HG03457 (cell line): ENCODE data around the gene DAPK2.

Experiments
- ATAC-seq: cut with Tn5 transposase; IDR thresholded peaks from one replicate; pipeline ENCODE4 v1.9.1; 2021; ENCODE audit warnings: moderate number of reproducible peaks; ENCODE audit not compliant: unreplicated experiment

DAPK2 gene

GRCh38 chr15:63879211-63879610 is 167.1 kb downstream of the DAPK2 start:
- ATAC-seq, result no peak

DNA sequence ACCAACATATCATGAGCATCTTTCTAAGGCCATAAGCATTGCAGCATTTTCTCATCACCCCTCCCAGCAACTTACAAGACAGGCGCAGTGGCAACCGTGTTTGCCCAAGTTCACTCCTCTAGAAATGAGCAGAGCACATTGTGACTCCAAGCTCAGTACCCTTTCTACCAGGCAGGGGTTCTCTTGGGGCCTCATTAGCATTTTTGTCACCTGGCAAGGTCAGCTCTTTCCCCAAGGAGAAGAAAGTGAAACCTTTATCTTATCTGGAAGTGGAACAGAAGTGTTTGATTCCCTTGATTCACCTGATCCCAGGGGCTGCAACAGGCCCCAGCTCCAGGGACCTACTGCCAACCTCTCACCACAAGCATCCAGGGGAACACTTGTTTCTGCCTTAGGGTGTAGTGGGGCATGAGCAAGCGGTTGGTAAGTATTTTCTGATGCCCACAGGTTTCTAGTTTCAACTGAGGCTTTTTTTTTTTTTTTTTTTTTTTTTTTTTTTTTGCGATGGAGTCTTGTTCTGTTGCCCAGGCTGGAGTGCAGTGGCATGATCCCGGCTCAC is 168.5 kb downstream of the DAPK2 start:
- no peak for ATAC-seq

- ATAC-seq, result no peak
Observed at GRCh38 chr15:63876085-63876662, 170.1 kb downstream of the DAPK2 start.

GRCh38 chr15:63874616-63875015 is 171.7 kb downstream of the DAPK2 start:
- ATAC-seq, result no peak

DNA sequence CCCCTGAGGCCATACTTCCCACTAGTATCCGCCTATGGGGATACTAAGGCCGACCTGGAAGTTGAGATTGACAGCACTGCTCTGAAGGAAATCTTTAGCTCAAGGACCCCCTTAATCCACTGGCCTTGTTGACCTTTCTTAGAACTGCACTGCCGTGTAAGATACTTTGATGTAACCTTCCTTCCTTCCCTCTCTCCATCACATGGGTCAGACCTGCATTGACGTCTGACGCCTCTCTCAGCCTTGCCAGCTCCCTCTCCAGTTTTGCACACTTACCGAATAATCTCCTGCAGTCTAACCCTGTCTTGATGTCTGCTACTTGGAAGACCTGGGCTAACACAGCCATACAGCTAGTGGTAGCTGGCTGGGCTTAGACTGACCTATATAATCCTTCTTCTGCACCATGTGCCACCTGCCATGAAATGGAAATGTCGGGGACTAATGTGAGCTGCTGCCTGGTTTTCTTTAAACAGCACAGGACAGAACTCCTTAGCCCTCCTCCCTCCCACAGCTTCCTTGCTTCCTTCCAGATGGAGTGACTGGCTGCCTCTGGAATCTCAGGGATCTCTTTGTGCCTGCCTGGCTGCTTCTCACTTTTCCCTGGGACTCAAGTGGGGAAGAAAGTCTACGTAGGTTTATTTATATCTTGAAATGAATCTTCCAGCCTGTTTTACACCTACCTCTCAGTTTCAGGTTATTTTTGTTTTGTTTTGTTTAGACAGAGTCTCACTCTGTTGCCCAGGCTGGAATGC is 173.3 kb downstream of the DAPK2 start:
- no peak for ATAC-seq

DNA sequence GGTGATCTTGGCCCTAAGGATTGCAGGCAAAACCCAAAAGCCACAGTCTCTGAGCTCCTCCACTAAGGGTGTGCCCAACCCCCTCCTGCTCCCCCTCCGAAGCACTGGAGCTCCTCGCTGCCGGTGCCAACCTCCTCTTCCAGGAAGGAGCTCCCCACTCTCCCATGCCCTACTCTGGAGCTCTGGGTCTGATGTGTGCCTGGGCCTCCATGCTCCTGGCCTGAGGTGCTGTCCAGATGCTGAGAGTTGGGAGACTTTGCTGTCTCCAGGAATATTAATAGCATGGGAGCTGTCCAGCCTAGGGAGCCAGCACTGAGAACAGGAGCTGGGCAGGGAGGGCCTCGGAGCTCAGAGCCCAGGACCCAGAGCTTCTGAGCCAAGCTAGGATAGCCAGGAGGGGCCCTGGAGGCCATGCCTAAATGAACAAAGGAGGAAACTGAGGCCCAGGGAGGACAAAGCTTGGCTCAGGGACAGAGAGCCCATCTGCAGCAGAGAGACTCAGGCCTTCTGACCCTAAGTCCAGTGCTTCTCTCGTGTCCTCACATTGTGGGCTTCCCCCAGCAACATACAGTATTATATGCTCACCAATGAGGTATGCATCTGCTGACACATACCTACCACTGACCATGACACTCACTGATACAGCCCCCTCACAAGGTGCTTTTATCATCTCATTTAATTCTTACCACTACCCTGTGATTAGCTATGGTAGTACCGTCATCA is 175.6 kb downstream of the DAPK2 start:
- ATAC-seq, result no peak

GRCh38 chr15:63870043-63870394 is 176.3 kb downstream of the DAPK2 start:
- ATAC-seq, result no peak

- no peak for ATAC-seq
Observed at GRCh38 chr15:63869371-63870042, 176.8 kb downstream of the DAPK2 start.

- ATAC-seq, result no peak
Observed at GRCh38 chr15:63864186-63864585, 182.1 kb downstream of the DAPK2 start.

DNA sequence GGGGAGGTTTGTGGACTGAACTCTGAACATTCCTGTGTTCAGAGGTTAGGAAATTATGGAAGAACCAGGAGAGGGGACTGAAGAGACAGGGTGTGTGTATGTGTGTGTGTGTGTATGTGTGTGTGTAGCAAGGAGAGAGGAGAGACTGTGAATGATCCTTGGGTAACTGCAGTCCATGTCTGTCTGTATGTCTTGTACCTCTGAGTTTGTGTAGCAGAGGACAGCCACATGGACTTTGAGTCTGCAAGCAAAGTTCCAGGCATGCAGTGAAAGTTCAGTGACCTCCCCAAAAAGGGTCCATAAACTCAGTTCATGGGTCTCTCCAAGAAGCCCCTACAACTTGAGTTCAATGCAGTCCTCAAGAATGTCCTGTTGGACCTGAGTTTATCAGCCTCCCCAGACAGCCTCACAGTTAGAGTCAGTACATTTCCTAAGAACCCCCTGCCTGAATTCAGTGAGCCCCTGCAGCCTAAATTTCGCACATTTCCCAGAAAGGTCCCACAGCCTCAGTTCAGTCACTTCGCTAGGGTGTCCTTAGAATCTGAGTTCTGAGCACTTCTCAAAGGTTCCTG is 184.3 kb downstream of the DAPK2 start:
- no peak for ATAC-seq

- no peak for ATAC-seq
Observed at GRCh38 chr15:63860555-63860954, 185.7 kb downstream of the DAPK2 start.

- no peak for ATAC-seq
Observed at GRCh38 chr15:63860155-63860554, 186.1 kb downstream of the DAPK2 start.

DNA sequence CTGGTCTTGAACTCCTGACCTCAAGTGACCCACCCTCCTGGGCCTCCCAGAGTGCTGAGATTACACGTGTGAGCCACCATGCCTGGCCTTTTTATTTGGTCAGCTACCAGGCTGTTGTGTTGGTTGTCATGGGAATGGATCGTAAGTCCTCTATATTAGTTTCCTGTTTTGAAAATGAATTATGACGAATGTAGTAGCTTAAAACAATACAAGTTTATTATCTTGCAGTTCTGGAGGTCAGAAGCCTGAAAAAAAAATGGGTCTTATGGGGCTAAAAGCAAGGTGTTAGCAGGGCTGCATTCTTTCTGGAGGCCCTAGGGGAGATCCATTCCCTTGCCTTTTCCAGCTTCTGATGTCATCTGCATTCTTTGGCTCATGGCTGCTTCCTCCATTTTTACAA is 187.4 kb downstream of the DAPK2 start:
- no peak for ATAC-seq

GRCh38 chr15:63858448-63858847 is 187.8 kb downstream of the DAPK2 start:
- ATAC-seq, result no peak

DNA sequence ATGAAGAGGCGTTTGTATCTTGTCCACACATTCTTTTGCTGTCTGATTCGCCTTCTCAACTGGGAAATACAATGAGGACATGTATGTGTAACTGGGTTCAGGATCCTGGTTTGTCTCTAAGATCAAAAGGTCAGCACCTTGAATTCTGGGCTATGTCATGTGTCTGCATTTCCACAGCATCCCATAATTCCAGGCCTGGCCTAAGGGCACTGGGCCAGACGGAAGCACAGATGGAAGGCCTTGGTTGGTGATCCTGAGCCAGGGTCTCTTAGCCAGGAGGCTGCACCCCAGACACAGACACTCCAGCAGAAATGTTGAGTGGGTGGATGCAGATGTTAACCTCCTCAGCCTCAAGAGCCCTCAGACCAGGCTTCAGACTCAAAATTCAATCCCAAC is 188.8 kb downstream of the DAPK2 start:
- no peak for ATAC-seq
